Fibroblast of lung (primary cell): ENCODE measurements around the gene KRT32. TPM values are rescaled to one million over a fixed set of nuclear protein-coding genes. Genes with fewer than 3 reads are reported as not detected.

Experiments used
- DNase-seq, 2 donors: peaks; one replicate each; pipeline versions ENCODE4 v3.0.0 to v3.0.0-alpha.2; 2010; ENCODE audit warnings: low read depth in 2 of 2
- H2AFZ ChIP-seq: 2 replicates; pipeline ENCODE4 v1.5.1; 2012; ENCODE audit warnings: low read length, control low read depth, inconsistent platforms
- H3K27ac ChIP-seq: 2 replicates; pipeline ENCODE4 v1.5.1; 2011; ENCODE audit warnings: low read length, control low read depth; ENCODE audit not compliant: insufficient read depth
- H3K27me3 ChIP-seq: 2 replicates; pipeline ENCODE4 v1.5.1; 2011; ENCODE audit warnings: mild to moderate bottlenecking, low read length; ENCODE audit not compliant: control insufficient read depth, insufficient read depth
- H3K36me3 ChIP-seq: 2 replicates; pipeline ENCODE4 v1.5.1; 2011; ENCODE audit warnings: low read length; ENCODE audit not compliant: control insufficient read depth, insufficient read depth
- H3K4me1 ChIP-seq: 2 replicates; pipeline ENCODE4 v1.5.1; 2011; ENCODE audit warnings: low read length; ENCODE audit not compliant: control insufficient read depth, insufficient read depth; ENCODE audit errors: extremely low read depth
- H3K4me2 ChIP-seq: 2 replicates; pipeline ENCODE4 v1.5.1; 2011; ENCODE audit warnings: low read length, control low read depth; ENCODE audit not compliant: insufficient read depth; ENCODE audit errors: extremely low read depth
- H3K4me3 ChIP-seq, 4 experiments: fragments of 200-600 bp in 1 of 4; sonication (generic) in 1 of 4; replicated peaks in 1 of 4; 2 replicates each; pipeline ENCODE4 v1.5.1; 2011 to 2016; ENCODE audit warnings: low read length in 4 of 4, low read depth in 3 of 4, mild to moderate bottlenecking in 3 of 4, control low read depth in 2 of 4, inconsistent platforms in 1 of 4, mixed read lengths in 1 of 4; ENCODE audit not compliant: insufficient read depth in 1 of 4; ENCODE audit errors: control extremely low read depth in 1 of 4
- H3K79me2 ChIP-seq: 2 replicates; pipeline ENCODE4 v1.5.1; 2012; ENCODE audit warnings: mild to moderate bottlenecking, low read length, inconsistent platforms; ENCODE audit not compliant: control insufficient read depth, insufficient read depth
- H3K9ac ChIP-seq: 2 replicates; pipeline ENCODE4 v1.5.1; 2011; ENCODE audit warnings: mild to moderate bottlenecking, low read length, control low read depth; ENCODE audit not compliant: insufficient read depth
- H3K9me3 ChIP-seq: 2 replicates; pipeline ENCODE4 v1.5.1; 2012; ENCODE audit warnings: low read depth, low read length; ENCODE audit not compliant: control insufficient read depth, insufficient read depth
- H4K20me1 ChIP-seq: 2 replicates; pipeline ENCODE4 v1.5.1; 2011; ENCODE audit warnings: low read length; ENCODE audit not compliant: control insufficient read depth, insufficient read depth; ENCODE audit errors: extremely low read depth
- CTCF ChIP-seq, 2 donors: IDR thresholded peaks in 1 of 2; conservative IDR thresholded peaks in 1 of 2; 1 replicate in 1 of 2; 2 replicates in 1 of 2; pipeline ENCODE4 v1.5.1; 2011 to 2012; ENCODE audit warnings: low read length in 2 of 2, control low read depth in 1 of 2, inconsistent platforms in 1 of 2, low read depth in 1 of 2, mild to moderate bottlenecking in 1 of 2
- EZH2 ChIP-seq: IDR thresholded peaks from 2 replicates; pipeline ENCODE4 v1.5.1; 2012; ENCODE audit warnings: low read length, control low read depth, mild to moderate bottlenecking; ENCODE audit errors: missing control alignments
- polyA plus RNA-seq, 2 donors: library from polyadenylated mRNA; depleted of rRNA in 1 of 2; stranded (reverse) in 1 of 2; unstranded in 1 of 2; fragments of >200 nt; gene quantifications; 2 replicates each; pipeline ENCODE4 v1.2.1, GENCODE V29; 2011 to 2012; ENCODE audit warnings: missing spikeins in 1 of 2
- total RNA-seq: library from RNA; depleted of rRNA; stranded (reverse); fragments of >200 nt; gene quantifications from 2 replicates; pipeline ENCODE4 v1.2.1, GENCODE V29; 2014

The KRT32 gene
- total and polyA plus RNA-seq, 2 donors (not counting 1 experiment from before 2014, with no cell fraction given), result under 0.01 to 0.03 TPM

- Histone ChIP-seq H3K4me2 (no peak overlapping the region), H3K36me3 (no peaks in the 10 kb centered on the region), H3K27ac (no peak overlapping the region), H3K4me3 (no peak overlapping the region), H2AFZ (no peak overlapping the region), H3K4me1 (peaks cover 2% of the 10 kb centered on the region), H3K27me3 (peaks cover 2% of the 10 kb centered on the region), H3K79me2 (no peaks in the 10 kb centered on the region), H3K9ac (no peak overlapping the region), H4K20me1 (no peaks in the 10 kb centered on the region), H3K9me3 (no peaks in the 10 kb centered on the region)
- no peak for TF ChIP-seq EZH2
- TF ChIP-seq CTCF (conservative IDR thresholded peaks at IDR 0.05 in 1 of 2, IDR thresholded peaks at IDR 0.05 in 1 of 2; ENCODE audit: low read depth in 1 of 2, low read length in 2 of 2), result no peak
- no peak for DNase-seq
These were observed 18.2 kb downstream of the KRT32 start for GRCh38 chr17:41449008-41449407.

GRCh38 chr17:41448506-41448905 is 18.7 kb downstream of the KRT32 start:
- peaks cover 2% of the 10 kb centered on the region for H3K27me3 ChIP-seq
- no peaks in the 10 kb centered on the region for H3K9me3 ChIP-seq
- H3K4me1 ChIP-seq, result peaks cover 2% of the 10 kb centered on the region
- H4K20me1 ChIP-seq, result no peaks in the 10 kb centered on the region
- no peak overlapping the region for H3K9ac ChIP-seq
- TF ChIP-seq CTCF (conservative IDR thresholded peaks at IDR 0.05 in 1 of 2, IDR thresholded peaks at IDR 0.05 in 1 of 2; ENCODE audit: low read depth in 1 of 2, low read length in 2 of 2) (no peak), EZH2 (no peak)
- no peak overlapping the region for H3K4me2 ChIP-seq
- no peak overlapping the region for H2AFZ ChIP-seq
- H3K36me3 ChIP-seq, result no peaks in the 10 kb centered on the region
- no peak overlapping the region for H3K27ac ChIP-seq
- no peak for DNase-seq
- no peaks in the 10 kb centered on the region for H3K79me2 ChIP-seq
- no peak overlapping the region for H3K4me3 ChIP-seq

- Histone ChIP-seq H3K4me1 (peaks cover 2% of the 10 kb centered on the region), H2AFZ (no peak overlapping the region), H3K9ac (no peak overlapping the region), H3K4me2 (no peak overlapping the region), H3K79me2 (no peaks in the 10 kb centered on the region), H3K36me3 (no peaks in the 10 kb centered on the region), H4K20me1 (no peaks in the 10 kb centered on the region), H3K27ac (peak overlapping the region; percentile 22), H3K4me3 (no peak overlapping the region), H3K9me3 (no peaks in the 10 kb centered on the region), H3K27me3 (peaks cover 2% of the 10 kb centered on the region)
- TF ChIP-seq CTCF (conservative IDR thresholded peaks at IDR 0.05 in 1 of 2, IDR thresholded peaks at IDR 0.05 in 1 of 2; ENCODE audit: low read depth in 1 of 2, low read length in 2 of 2) (no peak), EZH2 (no peak)
- DNase-seq, result peak; percentile 34 to 89
These were observed 20.4 kb downstream of the KRT32 start for GRCh38 chr17:41446806-41447205.
